GM19240 (cell line): ENCODE measurements around the gene TGDS.

Experiments used
- DNase-seq: peaks from one replicate; pipeline ENCODE4 v3.0.0; 2011; ENCODE audit warnings: low spot score; ENCODE audit not compliant: insufficient read length

TGDS gene

DNA sequence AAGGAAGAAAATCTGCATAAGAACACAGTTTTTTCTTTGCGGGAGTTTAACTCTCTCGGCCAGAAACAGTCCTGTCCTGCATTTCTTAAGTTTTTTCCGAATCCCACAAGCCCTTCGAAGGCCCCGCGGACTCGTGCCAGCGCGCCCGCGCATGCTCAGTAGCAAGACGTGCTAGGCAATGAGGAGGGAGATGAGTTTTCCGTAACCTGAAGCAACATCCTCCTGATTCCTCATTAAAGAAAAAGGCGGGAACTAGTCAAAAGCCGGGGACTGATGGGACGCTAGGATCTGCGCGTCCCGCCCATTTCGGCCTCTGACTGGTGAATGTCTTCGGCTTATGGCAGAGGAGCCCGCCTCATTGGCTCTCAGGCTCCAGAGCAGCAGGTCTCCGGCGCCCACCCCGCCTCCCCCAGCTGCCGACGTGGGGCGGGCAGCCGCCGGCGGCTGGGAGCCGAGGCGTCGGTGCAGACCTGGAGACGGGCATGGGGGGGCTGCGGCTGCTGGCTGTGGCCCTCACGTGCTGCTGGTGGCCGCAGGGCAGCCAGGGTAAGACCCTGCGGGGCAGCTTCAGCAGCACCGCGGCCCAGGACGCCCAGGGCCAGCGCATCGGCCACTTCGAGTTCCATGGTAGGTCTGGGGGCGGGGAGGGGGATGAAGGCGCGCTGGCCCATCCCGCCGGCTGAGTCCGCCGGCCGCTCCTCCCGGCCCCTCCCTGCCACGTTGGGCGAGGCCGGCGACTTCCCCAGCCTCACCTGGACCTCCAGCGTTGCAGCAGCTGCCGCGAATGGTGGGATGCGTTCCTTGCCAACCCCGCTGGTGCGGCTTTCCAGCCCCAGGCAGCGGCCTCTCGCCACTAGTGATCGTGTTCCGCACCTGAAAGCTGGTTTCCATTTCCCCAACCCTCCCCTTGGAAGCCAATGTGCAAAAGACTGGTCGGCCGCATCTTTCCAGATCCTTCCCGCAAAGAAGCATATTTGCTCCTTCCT is 5.8 kb upstream of the TGDS start, which contains the start of gene GPR180:
Gene GPR180 (plus strand): TSS at position 412 of the 986 bp plus-strand sequence. CDS start 71 bp downstream, at position 483.
- peak; percentile 75 for DNase-seq

DNA sequence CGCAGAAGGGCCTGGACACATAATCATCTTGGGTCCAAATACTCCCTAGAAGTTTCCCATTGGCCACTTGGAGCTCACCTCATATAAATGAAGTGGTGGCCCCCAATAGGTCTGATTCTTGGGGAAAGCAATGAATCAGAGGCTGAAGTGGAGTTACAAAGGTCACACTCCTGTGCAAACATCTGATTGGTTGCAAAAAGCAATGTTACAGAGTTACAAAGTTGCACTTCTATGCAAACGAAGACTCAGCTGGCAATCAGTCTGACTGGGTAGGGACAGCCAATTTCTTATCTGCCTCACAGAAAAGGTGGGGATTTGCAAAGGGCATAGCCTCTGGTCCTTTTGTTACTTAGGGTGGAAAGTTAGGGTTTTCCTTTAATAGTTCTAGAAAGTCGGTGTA is 3.9 kb upstream of the TGDS start:
- DNase-seq = no peak

DNA sequence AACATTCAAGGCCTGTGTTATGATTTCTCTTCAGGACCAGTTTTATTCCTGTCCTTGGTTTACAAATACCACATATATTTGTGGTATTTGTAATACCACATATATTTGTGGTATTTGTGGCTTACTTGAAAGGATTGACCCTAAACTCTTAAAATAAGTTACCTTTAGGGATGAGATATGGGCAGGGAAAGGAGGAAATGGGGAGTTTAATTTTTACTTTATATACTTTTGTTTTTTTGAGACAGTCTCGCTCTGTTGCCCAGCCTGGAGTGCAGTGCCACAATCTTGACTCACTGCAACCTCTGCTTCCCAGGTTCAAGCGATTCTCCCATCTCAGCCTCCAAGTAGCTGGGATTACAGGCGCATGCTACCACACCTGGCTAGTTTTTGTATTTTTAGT is 2.3 kb upstream of the TGDS start:
- DNase-seq = no peak

DNA sequence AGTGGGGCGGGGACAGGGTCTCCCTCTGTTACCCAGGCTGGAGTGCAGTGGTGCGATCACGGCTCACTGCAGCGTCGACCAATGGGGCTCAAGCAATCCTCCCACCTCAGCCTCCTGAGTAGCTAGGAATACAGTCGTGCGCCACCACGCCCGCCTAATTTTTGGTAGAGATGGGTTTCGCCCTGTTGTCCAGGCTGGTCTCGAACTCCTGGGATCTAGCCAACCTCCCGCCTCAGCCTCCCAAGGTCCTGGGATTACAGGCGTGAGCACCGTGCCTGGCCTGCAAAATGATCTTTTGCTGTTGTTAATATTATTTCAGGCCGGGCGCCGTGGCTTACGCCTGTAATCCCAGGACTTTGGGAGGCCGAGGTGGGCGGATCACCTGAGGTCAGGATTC is 621 bp upstream of the TGDS start:
- no peak for DNase-seq

DNA sequence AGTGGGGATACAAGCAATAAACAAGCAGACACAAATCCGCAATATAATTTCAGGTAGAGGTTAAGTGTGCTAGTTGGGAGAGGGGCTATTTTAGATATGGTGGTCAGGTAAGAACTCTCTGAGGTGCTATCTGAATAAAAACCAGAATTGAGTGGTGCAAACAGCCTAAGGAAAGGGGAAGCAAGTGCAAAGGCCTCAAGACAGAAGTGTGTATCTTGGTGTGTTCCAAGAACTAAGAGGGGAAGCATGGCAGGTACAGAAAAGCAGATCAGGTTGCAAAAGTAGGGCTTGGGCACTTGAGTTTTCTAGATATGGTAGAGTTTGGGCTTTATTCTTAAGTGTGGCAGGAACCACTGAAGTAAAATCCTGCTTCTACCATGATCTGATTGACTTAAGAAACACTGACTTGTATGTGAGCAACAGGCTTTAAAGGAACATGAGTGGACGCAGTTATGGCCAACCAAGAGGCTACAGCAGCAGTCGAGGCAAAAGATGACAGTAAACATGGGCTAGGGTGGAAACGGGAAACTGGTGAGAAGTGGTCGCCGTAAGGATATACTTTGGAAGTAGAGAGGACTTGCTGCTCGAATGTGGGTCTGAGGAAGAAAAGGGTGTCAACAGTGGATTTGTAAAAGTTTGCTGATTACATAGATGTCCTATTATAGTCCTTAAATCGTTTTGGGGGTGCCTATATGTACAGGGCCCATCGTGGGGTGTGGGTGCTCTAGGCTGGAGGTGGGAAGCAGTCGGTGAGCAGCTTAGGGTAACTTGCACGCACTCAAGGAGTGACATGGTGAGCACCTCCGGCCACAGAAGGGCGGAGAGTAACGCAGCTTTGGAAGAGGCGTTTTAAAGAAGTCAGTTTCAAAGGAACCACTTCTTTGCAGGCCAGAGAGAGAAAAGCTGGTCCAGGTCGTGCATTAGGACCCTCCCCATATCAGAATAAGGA is 677 bp downstream of the TGDS start:
- no peak for DNase-seq

DNA sequence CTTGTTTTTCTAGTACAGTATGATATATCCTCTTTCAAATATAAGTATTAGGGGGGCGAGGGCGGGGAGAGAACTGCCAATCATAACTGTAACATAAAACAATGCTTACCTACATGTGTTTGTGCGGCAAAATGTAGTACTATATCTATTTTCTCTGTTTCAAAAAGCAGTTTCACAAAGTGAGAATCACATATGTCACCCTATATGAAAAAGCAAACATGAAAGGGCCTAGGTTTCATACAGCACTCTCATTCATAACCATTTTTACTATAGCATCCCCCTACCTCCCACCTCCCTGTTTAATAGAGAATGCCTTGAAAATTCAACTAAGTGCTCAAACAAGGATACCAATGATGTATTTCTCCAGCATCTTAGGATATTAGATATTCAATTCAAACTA is 5.2 kb downstream of the TGDS start:
- DNase-seq = no peak

DNA sequence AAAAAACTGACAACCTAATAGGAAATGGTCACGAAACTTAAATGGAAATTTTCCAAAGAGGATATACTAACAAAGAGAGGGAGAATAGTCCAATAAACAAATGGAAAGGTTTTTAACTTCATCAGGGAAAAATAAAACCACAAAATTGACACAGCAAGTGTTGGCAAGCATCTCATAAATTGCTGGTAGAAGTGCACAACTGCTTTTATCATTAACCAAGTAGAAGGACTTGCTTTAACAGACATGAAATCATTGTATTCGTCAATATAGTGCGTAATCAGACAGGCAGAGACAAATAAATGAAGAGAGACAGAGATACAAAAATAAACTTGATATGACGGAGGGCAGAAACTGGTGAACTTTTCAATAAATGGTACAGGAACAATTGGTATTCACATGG is 7.4 kb downstream of the TGDS start:
- no peak for DNase-seq

DNA sequence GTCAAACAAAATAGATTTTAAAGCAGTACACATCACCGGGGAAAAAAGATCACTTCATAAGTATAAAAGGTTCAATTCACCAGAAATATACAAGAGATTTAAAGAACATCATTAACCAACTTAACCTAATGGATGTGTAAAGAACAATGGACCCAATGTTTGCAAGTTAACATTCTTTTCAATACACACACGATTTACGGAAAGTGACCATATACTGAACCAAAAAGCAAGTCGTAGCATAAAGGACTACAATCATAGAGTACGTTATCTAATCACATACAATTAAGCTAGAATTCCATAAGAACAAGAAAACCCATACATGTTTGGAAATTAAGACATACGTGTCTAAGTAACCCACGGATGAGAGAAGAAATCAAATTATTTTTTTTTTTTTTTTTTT is 9.6 kb downstream of the TGDS start:
- DNase-seq = no peak

DNA sequence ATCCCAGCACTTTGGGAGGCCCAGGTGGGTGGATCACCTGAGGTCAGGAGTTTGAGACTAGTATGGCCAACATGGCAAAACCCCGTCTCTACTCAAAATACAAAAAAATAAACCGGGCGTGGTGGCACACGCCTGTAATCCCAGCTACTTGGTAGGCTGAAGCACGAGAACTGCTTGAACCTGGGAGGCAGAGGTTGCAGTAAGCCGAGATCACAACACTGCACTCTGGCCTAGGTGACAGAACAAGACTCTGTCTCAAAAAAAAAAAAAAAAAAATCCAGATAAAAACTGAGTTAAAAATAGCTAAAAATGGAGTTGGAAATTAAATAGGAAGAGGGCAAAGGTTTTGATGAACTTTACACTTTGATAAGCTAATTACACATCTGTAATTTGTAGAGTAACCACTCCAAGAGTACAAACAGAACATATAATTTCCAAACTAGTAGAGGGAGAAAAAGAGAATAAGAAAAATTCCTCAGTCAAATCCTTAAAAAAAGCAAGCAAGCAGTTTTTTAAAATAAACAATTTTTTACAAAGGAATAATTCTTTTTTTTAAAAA is 10.3 kb downstream of the TGDS start:
- DNase-seq = no peak

DNA sequence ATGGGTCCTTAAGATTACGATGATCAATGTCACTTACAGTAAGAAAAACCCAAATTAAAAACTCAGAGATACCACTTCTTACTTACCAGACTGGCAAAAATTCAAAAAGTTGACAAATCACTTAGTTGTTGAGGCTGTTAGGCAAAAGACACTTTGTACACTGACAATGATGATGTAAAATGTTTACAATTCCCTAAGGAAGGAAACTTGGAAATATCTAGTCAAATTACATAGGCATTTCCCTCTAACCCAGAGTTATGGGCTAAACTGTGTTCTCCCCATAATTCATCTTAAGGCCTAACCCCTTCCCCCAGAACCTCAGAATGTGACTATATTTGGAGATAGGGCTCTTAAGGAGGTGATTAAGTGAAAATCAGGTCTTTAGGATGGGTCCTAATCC is 12.0 kb downstream of the TGDS start:
- no peak for DNase-seq

DNA sequence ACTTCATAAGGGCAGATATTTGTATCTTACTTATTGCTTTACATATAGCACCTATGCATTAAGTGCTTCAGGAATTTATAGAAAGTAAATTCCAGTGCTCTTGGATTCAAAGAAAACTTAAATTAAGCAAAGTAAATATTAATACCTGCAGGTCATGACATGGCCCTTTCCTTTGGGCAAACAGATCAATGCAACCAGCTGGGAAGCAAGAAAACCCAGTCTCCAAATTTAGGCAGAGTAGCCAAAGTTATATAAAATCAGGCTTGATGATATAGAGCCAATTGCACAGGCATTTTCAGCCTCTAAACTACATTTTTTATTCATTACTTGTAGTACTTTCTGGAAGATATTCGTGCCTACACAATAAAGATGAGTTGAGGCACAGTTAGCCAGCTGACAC is 16.9 kb downstream of the TGDS start:
- DNase-seq = no peak

DNA sequence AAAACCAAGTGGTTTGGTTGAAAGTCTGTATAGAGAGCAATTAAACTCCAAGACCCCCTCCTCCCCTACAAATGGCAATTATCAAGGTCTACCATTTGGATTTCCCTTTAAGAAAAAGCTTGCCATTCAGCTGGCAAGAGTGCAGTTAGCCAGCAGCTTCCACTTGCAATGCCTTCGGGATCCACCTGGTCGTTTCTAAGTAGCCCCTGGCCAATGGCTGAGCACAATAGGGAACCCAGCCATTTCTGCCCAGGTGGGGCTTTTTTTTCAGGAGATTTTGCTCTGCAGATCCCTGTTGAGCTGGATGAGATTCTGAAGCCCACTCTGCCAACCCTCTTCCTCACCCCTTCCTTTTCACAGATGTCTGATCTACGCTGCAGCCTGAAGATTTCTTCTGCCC is 26.3 kb downstream of the TGDS start:
- DNase-seq = no peak

DNA sequence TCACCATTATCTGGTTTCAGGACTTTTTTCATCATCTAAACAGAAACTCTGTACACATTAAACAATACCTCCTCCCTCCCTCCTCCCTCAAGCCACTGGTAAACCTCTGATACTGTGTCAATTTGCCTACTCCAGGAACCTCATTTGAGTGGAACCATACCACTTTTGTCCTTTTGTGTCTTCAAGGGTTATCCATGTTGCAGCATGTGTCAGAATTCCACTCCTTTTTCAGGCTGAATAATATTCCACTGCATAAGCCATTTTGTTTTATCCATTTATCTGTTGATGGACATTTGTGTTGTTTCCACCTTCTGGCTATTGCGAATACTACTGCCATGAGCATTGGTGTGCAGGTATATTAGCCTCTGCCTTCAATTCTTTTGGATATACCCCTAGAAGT is 27.5 kb downstream of the TGDS start:
- DNase-seq = no peak

DNA sequence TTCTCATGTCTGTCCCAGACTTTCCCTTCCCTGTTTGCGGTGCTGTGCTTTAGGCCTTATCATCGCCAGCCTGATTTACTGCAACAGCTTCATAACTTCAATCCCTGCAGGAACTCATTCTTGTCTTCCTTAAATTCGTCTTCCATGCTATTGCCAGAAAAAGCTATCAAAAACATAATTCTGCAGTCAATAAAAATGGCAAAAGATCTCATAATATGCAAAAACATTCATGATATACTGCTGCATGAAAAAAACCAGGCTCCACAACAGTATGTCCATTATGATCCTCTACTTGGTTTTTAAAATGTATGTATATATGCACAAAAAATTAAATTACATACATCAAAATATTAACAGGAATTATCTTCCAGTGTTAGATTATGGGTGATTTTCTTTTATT is 28.4 kb downstream of the TGDS start:
- no peak for DNase-seq

DNA sequence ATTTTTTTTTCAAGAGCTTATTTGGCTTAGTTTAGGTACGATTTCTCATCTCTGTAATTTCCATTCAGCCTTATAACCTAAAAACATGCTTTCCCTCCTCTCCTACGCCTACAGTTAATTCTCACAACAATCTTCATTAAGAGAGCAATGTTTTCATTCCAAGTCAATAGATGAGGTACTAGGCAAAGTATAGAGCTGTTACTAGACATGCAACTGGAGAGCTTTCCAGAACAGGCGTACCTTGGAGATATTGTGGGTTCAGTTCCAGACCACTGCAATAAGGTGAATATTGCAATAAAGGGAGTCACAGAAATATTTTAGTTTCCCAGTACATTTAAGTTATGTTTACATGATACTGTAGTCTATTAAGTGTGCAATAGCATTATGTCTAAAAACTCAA is 34.8 kb downstream of the TGDS start:
- DNase-seq = no peak

DNA sequence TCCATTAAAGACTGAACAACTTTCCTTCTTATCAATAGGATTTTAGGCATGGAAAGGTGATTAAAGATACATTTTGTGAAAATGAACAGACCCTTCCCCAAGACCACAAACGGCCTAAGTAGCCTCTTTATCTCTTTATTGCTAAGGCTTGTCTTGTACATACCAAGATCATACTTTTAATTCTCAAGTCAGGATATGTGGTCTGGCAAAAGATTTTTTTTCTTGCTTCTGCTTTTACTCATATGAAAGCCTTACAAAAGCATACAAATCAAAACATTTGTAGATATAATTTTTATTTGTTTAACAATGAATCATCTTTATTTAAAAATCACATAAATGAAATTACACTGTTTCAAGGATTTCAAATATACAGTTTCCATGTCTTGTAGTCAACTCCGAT is 35.8 kb downstream of the TGDS start:
- DNase-seq = no peak

DNA sequence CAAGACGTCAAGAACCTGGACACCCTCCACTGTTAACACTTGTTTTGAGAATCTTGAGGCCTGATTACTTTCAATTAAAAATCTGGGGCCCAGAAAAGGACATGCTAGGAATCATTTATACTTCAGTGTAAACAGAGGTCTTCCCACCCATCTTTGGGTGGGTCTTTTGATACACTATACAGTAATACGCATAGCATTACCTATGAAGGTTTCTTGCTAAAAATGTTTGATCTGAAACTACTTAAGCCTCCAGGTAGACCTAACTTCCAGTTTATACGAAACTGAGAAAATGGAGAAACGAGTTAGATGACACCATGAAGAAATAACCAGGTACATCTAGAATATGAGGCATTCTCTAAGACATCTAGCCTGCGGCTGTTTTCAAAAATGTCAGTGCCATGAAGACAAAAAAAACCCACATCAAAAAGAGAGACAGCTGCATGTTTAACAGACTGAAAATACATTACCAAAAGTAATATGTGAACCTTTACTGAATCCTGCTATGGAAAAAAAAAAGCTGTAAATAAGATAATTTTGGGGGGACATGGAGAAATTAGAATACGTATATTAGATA is 36.6 kb downstream of the TGDS start:
- DNase-seq = no peak

DNA sequence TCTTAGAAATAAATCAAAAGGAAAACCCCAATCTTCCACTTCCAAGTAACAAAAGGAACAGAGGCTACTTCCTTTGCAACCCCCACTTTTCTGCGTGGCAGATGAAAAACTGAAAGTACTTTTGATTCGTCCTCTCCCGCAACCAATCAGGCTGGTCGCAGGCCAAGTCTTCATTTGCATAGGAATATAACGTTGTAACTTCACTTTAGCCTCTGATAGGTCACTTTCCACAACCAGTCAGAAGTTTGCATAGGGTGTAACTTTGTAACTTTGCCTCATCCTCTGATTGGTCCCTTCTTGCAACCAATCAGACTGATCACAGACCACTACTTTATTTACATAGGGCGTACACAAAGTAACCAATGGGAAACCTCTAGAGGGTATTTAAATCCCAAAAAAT is 37.2 kb downstream of the TGDS start:
- no peak for DNase-seq

DNA sequence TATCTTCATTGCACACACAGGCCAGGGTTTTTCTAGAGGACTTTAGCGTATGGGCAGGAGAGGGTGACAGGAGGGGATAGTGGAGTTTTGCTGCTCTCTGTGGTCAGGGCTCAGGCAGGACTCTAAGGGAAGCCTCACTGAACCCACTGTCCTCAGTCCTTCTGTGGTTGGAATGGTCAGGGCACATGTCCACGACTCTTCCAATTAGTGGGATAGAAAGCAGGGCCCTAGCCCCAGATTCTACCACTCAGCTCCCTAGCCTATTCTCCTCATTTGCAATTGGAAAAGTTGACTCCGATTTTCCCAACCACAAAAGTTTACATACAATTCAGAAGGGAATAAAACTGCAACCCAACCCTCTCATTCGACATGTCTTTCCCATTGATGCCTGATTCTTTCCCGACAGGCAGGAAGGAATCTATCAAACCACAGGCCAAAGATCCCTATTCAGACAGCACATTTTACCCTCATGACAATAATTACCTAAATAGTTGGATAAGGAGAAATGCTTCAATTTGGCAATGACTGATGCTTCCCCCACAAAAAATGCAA is 38.2 kb downstream of the TGDS start:
- no peak for DNase-seq

DNA sequence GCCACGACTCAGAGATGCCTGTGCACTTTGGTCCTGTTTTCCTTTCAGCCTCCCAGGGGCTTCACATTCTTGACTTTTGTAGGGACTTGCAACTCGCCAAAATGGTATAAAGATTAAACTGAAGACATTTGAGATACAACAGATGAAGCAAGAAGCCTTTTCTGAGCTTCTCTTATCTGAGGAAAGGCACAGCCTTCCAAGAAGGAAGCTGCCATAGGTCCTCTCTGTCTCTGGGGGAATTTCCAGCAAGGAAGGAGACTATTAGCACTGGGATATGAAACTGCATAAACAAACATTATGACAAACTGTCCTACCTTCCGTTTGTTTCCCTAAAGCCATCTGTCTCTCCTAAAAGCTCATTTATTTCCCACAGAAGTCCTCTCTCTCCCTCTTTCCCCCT is 39.3 kb downstream of the TGDS start:
- no peak for DNase-seq

DNA sequence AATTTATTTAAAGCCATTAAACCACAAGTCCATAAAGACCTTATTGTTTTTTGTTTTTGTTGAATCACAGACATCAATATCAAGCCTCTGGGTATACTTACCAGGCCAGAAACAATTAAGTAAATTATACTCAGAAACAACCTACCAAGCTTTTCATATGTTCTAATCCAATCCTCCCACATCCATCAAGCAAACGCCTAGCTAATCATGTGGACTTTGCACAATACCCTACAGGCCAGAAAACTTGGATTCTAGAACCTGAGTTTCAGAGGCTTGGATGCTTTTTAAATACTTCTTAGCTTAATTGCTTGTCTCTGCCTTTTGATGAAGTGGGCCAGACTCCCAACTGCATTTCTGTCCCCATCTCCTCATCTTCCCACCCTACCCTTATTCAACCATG is 39.9 kb downstream of the TGDS start:
- no peak for DNase-seq
